Measurements from ENCODE around the gene EXOC3L1.

Gene EXOC3L1, protein sequence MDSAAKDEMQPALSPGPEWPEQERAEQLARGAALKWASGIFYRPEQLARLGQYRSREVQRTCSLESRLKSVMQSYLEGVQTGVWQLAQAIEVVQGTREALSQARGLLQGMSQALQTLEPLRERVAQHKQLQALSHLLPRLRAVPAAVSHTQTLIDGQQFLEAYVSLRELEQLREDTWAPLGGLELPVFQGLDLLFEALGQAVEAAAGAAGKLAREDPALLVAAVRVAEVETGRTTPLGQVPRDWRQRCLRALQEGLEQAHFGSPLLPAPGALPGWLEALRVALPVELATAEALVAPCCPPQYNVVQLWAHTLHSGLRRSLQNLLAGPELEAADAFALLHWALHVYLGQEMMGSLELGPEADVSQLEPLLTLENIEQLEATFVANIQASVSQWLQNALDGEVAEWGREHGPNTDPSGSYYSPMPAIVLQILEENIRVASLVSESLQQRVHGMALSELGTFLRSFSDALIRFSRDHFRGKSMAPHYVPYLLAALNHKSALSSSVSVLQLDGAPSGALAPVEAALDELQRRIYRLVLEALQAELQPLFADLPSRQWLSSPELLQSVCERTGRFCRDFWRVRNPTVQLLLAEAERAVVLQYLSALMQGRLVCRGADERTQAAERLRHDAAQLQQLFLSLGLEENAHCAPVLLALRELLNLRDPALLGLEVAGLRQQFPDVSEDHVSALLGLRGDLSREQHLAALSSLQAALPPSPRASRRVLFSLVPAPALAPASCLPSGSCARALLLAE

DNA sequence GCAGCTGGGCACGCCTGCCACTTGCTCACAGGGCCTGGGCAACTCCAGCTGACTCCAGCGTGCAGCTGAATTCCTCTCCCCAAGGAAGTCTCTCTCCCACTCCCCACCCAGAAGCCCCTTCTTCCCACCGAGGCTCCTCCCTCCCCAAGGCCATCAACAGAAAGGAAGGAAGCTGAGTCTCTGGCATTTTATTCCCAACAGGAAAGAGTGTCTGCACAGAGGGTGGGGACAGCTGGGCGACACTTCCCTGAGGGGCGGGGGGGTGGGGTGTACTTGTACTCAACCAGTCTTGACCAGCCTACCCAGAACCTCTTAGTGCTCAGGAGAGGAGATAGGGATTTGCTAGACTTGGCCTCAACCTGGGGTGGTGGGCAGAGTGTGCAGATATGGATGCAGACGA is at the start of gene EXOC3L1:
Gene EXOC3L1, minus strand, starts transcription at position 96 of the 400 bp plus-strand sequence. CDS start 460 bp downstream, outside the sequence.
- DNase-seq (ENCODE audit: low read depth in 2 of 2) = no peak

DNA sequence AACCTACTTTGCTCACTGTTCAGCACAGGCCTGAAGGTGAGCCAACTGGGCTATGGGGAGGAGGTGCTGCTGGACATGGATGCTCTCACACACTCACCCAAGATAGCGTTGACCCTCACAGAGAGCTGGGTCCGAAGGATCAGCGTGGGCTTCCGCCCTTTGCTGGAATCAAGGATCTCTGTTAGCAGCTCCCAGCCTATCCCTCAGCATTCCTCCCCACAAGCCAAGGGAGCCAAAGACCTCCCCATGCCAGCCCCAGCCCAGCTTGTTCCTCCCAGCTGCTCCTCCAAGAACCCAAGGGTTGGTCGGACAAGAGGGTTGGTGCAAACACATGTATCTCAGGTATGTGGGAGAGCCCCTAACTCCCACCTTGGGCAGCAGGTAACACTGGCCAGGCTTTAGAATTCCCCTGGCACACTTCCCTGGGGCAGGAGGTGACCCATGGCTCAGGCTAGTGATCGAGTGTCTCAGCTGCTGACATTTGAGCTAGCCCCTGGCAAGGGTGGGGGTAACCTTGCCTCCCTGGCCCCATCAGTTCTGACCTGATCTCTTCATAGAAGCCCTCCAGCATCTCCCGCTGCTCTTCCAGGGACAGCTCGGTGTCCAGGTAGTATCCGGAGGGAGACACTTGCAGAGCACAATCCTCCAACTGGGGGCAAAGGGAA is 49.0 kb upstream of the EXOC3L1 start:
- DNase-seq (ENCODE audit: low read depth in 2 of 2) = no peak

DNA sequence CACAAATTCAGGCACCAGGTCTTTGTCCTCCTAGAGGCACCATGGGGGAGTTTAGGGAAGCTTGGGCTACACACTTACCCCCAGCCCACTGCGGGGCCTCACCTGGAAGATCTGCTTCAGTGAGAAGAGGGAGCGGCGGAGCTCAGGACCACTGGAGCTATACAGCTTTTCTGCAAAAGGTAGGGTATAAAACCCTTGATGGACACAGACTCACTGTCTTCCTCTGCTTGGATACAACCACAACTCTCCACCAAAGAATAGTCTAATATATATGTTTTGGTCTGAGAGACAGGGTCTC is 48.3 kb upstream of the EXOC3L1 start:
- DNase-seq (ENCODE audit: low read depth in 2 of 2) = no peak

DNA sequence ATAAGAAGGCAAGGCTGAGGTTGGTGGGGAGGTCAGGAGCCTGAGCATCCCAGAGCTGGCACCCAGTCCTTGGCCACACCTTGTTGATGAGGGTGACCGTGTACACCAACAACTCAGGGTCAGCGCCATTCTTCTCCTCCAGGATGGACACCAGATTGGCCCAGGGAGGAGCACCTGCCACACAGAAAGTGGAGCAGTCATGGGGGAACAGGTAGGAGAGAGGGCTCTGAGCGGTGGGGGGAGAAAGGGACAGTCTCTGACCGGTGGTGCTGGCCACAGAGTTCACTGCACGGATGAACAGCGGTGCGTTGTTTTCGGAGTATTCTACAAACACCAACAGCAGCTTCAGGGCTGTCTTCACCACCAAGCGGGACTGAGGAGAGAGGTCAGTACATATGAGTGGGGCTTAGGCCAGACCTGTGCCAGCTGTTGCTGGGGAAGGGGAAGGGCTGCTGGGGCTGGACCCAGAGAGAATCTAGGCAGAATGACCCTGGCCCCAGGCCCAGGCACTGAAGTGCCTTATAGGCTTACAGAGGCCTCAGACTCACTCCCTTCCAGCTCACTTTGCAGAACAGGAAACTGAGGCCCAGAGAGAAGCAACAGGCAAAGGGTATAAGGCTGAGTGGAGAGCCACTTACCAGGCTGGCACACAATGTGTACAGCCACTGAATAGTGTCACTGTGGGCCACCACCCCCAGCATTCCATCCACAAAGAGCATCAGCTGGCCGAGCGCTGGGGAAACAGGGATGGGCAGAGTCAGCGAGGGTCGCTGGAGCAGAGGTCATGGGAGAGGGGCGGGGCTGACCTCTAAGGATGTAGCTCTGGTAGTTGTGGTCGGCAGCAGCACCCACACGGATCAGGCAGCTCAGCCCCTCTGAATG is 47.7 kb upstream of the EXOC3L1 start:
- DNase-seq (ENCODE audit: low read depth in 2 of 2) = no peak

DNA sequence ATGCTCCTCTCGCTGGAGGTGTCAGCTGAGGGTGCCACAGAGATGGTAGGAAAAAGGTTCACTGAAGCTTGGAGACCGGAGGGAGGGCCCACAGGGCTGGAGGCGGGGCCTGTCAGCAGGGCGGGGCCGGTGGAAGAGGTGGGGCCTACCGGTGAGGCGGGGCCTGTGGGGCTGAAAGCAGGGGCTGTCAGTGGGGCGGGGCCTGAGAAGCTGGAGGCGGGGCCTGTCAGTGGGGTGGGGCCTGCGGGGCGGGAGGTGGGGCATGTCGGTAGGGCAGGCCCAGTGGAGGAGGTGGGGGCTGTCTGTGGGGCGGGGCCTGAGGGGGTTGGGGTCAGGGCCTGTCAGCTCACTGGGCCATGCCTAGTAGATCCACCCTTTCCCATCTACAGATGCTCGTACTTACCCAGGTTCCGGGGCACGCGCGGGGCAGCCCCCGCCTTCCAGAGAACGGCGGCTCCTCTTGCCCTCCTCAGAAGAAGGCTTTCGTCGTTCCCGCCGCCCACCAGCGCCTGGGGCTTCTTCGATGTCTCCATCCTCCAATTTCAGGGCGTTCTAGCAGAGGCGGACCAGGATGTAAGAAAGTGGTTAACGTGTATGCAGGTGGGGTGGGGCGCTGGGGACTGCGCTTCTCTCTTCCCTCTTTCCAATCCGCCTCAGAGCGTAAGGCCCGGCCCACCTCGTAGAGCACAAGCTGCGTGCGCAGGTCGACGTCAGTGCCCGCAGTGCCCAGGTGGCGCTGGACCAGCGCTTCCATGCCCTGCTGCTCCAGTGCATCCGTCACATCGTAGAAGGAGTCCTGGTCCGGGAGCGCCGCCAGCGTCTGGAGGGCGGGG is 46.8 kb upstream of the EXOC3L1 start:
- peak; percentile 38 to 41 for DNase-seq (ENCODE audit: low read depth in 2 of 2)

DNA sequence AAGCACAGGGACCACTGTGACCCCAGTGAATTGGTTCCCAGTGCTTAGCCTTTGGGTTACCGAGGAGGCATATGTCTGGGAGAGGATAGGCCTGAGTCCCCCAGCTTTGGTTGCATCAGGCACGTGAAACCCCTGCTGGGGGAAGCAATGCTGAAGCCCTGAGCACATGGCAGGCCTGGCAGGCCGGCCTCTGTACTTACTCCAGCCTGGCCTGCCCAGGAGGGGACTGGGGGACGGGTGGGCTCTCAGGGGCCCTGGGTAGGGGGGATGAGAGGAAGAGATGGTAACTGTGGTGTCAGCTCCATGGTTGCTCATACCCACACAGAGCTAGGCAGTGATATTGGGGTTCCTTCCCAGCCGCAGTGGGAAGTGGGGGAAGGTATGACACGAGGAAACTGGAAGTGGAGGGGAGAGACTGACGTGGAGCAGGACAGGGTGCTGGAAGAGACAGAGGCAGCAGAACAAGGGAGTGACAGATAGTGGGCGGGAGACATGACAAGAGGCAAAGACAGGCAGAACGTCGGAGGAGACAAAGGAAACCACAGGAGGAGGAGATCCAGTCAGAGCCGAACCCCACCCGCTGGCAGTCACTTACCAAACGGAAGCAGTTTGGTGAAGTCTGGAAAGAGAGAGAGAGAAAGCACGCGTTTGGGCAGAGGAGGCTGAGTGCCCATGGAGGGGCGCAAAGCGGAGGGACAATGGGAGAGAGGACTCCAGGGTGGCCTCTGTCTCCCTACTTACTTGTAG is 46.1 kb upstream of the EXOC3L1 start:
- DNase-seq (ENCODE audit: low read depth in 2 of 2) = no peak

DNA sequence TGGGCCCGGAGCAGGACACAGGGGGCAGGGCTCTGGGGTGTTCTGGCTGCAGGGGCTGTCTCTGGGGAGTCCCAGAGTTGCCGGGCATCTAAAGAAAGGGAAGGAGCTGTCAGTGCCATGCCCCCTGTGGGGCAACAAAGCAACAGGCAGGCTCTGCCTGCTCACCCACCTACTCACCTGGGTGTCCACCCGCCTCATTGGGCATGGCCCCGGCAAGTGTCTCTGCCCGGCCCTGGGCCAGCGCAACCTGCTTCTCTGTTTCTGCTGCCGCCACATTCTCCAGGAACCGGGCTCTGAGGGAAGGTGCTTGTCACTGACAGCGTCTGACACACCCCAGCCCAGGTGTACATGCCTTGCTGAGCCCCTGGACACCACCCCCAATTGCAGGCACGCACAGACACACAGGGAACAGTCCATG is 44.3 kb upstream of the EXOC3L1 start:
- no peak for DNase-seq (ENCODE audit: low read depth in 2 of 2)

DNA sequence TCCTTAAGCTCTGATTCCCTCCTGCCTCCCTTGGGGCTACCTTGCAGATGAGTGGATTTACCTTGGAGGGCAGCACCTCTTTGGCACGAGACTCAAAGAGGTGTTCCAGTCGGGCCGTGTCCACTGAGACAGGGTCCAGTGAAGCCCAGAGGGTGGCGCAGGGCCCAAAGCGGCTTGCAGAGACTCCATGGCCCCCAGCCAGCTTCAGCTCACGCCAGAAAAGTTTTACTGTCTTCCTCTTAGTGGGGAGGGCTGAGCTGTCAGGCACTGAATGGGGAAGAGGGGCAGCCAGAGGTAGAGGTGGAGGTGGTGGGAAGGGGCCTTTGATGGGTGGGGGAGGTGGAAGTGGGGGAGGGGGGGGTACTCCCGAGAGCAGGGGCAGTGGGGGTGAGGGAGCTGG is 43.7 kb upstream of the EXOC3L1 start:
- no peak for DNase-seq (ENCODE audit: low read depth in 2 of 2)

DNA sequence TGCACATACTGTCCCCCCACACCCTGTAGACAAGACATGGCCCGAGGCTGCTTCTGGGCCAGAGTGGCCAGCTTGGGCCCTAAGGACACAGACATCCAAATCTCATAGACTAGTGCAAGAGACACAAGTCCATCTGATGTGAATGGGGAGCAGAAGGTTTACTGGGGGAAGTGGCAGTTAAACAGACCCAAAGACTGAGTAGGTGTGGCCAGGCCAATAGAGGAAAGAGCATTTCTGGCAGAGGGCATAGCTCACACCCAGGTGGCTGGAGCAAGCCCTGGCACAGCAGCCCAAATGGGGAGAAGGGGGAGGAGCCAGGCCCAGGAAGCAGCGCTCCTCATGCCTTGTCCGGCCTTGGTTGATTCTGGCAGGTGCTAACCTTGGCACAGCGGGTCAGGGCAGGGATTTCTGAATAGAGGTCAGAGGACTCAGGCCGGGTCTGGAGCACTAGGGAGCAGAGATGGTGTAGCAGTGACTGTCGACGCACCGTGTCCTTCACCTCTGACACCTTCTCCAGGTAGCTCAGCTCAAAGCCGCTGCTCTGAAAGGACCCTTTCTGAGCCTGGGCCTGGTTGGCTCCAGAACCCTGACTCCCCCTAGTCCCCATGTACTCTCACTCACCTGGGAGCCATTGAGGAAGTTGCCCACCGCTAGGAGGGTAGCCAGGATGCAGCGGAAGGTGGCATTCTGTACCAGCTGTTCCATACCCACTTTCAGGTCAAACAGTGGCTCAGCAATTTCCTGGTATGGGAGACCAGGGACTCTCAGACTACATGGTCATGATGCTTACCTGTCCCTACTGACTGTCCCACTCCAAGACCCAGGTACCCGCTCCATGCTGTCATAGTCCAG is 41.1 kb upstream of the EXOC3L1 start:
- no peak for DNase-seq (ENCODE audit: low read depth in 2 of 2)

DNA sequence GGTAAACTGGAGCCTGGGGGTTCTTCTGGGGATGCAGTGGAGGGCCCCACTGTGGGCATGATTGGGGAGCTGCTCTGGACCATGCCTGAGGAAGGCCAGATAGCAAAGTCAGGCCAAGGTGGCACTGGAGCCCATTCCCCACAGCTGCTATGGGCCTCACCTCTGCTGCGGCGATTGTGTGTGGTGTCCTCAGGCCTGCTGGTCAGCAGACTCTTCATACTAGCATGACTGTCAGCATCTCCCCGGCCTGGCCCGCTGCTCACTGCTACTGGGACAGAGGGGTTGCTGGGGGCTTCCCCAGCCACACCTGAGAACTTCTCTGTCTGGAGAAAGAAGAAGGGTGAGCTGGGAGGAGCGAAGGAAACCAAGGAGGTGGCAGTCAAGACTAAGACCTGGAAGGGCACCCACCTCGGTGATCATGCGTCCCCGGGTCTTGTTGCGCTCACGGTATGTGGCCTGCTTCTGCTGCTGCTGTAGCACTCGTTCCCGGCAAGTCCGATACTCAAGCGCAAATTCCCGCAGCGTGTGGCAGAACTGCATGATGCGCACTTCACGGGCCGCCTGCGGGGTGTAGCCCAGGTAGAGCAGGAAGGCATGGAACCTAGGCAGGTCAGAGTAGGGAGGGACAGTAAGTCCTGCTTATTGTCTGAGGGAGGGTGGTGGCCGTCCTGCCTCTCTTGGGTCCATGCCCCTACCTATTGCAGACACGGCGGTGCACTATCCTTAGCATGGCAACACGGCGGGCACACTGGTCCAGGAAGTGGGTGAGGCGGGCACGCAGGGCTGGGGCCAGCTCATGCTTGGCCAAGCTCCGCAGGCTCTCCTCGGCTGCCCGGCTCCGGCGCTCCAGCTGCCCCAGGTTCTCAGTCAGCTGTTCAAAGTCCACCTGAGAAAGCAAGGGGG is 40.2 kb upstream of the EXOC3L1 start:
- no peak for DNase-seq (ENCODE audit: low read depth in 2 of 2)

DNA sequence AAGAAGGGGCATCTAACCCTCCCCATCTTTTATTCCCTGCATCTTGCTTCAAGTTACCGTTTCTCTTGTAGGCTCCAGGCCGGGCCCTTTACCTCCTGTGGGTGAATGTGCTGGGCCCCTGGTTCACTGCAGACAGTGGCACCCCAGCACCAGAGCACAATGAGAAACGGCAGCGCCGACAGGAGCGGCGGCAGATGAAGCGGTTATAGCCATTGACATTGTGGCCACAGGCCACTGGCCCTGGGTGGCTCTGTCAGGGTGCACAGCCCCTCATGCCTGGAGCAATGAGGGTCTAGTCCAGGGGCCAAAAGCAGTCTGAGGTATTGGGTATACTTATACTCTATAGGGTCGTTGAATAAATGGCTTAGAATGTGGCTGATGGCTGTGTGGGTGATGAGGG is 39.0 kb upstream of the EXOC3L1 start:
- no peak for DNase-seq (ENCODE audit: low read depth in 2 of 2)

DNA sequence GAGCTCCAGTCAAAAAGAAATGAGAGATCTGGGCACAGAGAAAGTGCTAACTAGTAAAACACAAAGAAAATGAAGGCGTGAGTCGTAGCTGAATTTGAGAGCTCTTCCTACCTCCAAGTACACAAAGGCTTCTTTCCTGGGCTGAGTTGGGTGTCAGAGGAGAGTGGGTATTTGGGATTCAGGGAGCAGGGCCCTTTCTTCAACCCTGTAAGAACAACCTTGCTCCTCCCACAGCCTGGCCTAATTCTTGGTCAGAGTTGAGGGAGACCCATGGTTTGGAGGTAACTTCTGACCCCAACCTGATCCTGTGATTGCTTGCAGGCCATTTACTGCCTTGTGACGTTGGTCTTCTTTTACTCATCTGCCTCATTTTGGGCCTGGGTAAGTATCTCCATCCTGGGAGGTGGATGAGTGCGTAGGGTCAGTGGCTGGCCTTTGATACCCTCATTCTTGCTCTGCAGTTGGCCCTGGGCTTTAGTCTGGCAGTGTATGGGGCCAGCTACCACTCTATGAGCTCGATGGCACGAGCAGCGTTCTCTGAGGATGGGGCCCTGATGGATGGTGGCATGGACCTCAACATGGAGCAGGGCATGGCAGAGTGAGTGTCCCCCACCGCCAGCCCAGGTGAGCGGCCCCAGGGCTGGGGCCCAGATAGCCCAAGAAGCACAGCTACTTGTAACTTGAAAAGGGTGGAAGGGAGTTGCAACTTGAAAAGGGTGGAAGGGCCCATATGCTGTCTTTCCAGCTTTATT is 38.3 kb upstream of the EXOC3L1 start:
- DNase-seq (ENCODE audit: low read depth in 2 of 2) = no peak

DNA sequence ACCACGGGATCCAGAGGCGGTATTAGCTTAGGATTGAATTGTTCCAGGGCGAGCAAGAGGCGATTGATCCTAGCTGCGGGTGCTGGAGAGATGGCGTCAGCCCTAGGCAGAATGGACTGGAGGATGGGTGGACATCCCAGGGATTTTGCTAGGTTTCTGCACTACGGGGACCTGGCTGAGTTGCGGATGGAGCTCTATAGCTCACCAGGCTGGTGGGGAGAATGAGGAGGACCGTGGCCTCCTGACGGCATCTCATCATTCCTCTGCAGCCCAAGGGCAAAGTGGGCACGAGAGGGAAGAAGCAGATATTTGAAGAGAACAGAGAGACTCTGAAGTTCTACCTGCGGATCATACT is 37.6 kb upstream of the EXOC3L1 start:
- DNase-seq (ENCODE audit: low read depth in 2 of 2) = no peak

DNA sequence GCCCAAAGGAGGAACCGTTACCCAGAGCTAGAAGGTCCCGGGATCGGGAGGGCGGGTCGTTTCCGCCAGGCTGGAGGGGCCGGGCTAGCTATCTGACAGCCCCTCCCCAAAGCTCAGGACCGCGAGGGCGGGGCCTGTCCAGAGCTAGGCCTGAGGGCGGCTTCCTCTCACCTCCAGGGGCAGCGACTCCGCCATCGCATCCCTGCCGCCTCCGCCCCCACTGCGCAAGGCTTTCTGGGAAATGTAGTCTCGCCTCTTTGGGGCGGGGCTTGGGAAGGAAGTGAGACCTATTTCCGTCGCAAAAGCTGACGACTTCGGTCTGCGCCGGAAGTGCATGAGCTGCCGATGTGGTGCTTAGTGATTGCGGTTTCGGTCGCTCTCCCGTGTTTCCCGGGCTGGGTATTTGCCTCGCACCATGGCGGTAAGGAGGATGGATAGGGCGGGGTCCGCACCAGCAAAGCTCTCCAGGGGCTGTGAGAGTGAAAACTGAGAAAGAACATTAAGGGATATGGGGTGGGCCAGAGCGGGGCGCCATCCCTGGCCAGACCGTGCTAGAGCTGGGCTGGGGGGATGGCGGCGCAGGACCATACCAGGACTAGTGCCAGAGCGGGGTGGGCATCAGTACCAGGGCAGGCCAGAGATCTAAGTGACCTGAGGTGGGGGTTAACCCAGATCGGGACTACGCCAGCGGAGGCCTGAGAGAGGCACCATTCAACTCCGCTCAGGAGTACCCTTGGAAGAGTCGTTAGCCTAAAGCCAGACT is 37.0 kb upstream of the EXOC3L1 start, which contains the start of gene TMEM208:
Gene TMEM208, plus strand, starts transcription at position 327 of the 763 bp plus-strand sequence. Its CDS starts 89 bp downstream, at position 416.
- DNase-seq (ENCODE audit: low read depth in 2 of 2) = peak; percentile 96

DNA sequence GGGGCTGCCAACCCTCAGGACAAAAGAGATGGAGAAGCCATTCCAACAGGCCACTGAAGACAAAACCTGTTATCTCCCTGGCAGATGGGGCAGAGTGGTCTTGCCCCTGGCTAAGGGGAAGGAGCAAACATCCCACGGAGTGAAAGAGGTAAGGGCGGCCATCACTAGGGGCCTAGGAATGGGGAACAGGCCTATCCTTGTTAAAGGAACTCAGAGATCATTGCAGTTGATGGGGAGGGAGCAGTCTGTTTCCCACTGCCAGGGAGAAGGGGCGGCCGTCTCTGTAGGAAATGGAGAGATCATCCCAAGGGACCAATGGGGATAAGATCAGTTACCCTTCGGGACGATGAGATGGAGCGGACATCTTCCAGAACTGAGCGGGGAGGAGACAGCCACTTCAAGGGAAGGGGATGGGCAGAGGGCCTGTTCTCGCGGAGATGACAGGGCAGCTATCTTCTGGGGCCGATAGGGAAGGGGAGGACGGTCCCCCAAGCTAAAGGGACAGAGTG is 36.4 kb upstream of the EXOC3L1 start:
- no peak for DNase-seq (ENCODE audit: low read depth in 2 of 2)

DNA sequence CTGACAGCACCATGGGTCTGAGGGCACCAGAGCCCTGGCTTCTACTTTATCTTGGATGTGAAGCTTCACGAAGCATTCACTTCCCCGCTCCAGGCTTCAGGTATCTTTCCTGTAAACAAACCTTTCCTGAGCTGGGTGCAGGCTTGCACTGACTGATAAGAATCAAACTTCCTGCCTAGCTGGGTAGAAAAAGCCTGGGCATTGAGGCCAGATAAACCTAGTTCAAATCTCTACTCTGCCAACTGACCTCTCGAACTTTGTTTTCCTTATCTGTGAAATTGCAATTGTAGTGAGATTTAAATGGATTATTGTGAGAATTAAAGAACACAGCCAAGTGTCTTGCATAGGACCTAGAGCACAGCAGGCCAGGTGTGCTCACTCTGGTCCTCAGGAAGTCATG is 34.1 kb upstream of the EXOC3L1 start:
- no peak for DNase-seq (ENCODE audit: low read depth in 2 of 2)
